ENCODE results near the gene ASF1B.

- no peak for TF ChIP-seq CTCF (IDR thresholded peaks at IDR 0.05)
- TF ChIP-seq POLR2AphosphoS5 (IDR thresholded peaks at IDR 0.05; ENCODE audit: insufficient read depth in 1 of 2, low read depth in 1 of 2) = no peak
- TF ChIP-seq POLR2A (IDR thresholded peaks at IDR 0.05) = no peak
Measured at GRCh38 chr19:14078411-14078810, 58.0 kb downstream of the ASF1B start.
